HCT116 (cell line): ENCODE data around the gene ATP2B3.

Source experiments
- CBX3 ChIP-seq: IDR thresholded peaks from 2 replicates; pipeline ENCODE4 v1.6.1; 2012; ENCODE audit warnings: low read depth
- CEBPB ChIP-seq: IDR thresholded peaks from 2 replicates; pipeline ENCODE4 v1.6.1; 2012; ENCODE audit warnings: low read depth
- CTCF ChIP-seq, 3 experiments: fragments of 200-600 bp in 1 of 3; sonication (generic) in 1 of 3; IDR thresholded peaks in 2 of 3; conservative IDR thresholded peaks in 1 of 3; 2 replicates each; pipeline ENCODE4 v1.5.1; 2012 to 2017; ENCODE audit warnings: low read depth in 2 of 3, low read length in 2 of 3, antibody characterized with exemption in 1 of 3, borderline replicate concordance in 1 of 3, control low read depth in 1 of 3, mild to moderate bottlenecking in 1 of 3, mixed read lengths in 1 of 3, mixed run types in 1 of 3, moderate library complexity in 1 of 3; ENCODE audit not compliant: insufficient read depth in 1 of 3
- EGR1 ChIP-seq: IDR thresholded peaks from 2 replicates; pipeline ENCODE4 v1.6.1; 2012; ENCODE audit warnings: low read depth
- ELF1 ChIP-seq: IDR thresholded peaks from 2 replicates; pipeline ENCODE4 v1.6.1; 2012; ENCODE audit warnings: low read depth, borderline replicate concordance
- EZH2 ChIP-seq: fragments of 200-600 bp; sonication (generic); IDR thresholded peaks from 2 replicates; pipeline ENCODE4 v1.6.1; 2017; ENCODE audit warnings: antibody characterized with exemption, mixed run types
- EZH2phosphoT487 ChIP-seq: fragments of 200-600 bp; IDR thresholded peaks from 2 replicates; pipeline ENCODE4 v1.6.1; 2018; ENCODE audit warnings: antibody characterized with exemption, borderline replicate concordance
- MAX ChIP-seq: IDR thresholded peaks from 2 replicates; pipeline ENCODE4 v1.6.1; 2012
- POLR2A ChIP-seq: IDR thresholded peaks from 2 replicates; pipeline ENCODE4 v1.7.0; 2011; ENCODE audit warnings: borderline replicate concordance; ENCODE audit not compliant: insufficient read depth, insufficient read length; ENCODE audit errors: extremely low read depth
- POLR2AphosphoS5 ChIP-seq: IDR thresholded peaks from 2 replicates; pipeline ENCODE4 v1.6.1; 2011; ENCODE audit warnings: mild to moderate bottlenecking, low read depth, low read length, moderate library complexity
- RAD21 ChIP-seq: IDR thresholded peaks from 2 replicates; pipeline ENCODE4 v1.6.1; 2012; ENCODE audit warnings: low read depth, mild to moderate bottlenecking
- REST ChIP-seq: IDR thresholded peaks from 2 replicates; pipeline ENCODE4 v1.6.1; 2012; ENCODE audit warnings: low read depth
- YY1 ChIP-seq: IDR thresholded peaks from 2 replicates; pipeline ENCODE4 v1.6.1; 2011; ENCODE audit warnings: low read length, low read depth, moderate library complexity, mild to moderate bottlenecking; ENCODE audit not compliant: insufficient replicate concordance; ENCODE audit errors: extremely low read depth

- TF ChIP-seq CTCF (IDR thresholded peaks at IDR 0.05 in 2 of 3, conservative IDR thresholded peaks at IDR 0.05 in 1 of 3; ENCODE audit: borderline replicate concordance in 1 of 3, insufficient read depth in 1 of 3, low read depth in 2 of 3, low read length in 2 of 3) (peak in 2 of 3 experiments; percentile 3 to 14; a peak in 1 of 6 replicates), RAD21 (no peak), MAX (no peak), YY1 (no peak), REST (no peak), CEBPB (no peak), POLR2A (no peak), EGR1 (no peak), POLR2AphosphoS5 (no peak), CBX3 (no peak), ELF1 (no peak), EZH2phosphoT487 (no peak), EZH2 (no peak)
Observed at GRCh38 chrX:153469811-153470410, 47.5 kb upstream of the ATP2B3 start.
